ENCODE data around the gene VTI1A. TPM values are rescaled to one million over a fixed set of nuclear protein-coding genes. Genes with fewer than 3 reads are reported as not detected.

The VTI1A gene
- 33.9 and 44.8 TPM in 2 replicates for total RNA-seq

GRCh38 chr10:112446855-112447619, at the start of gene VTI1A, which contains the start of gene ZDHHC6:
Gene VTI1A, plus strand, starts transcription at chr10:112447215. Its CDS starts 159 bp downstream, at chr10:112447374.
Gene ZDHHC6, minus strand, starts transcription at chr10:112446914. Its CDS starts 1,478 bp downstream, at chr10:112445436.

Other genes with a start within 250 kb of the VTI1A start
- gene TECTB, start 163.8 kb upstream of the VTI1A start, total RNA-seq = not detected in 2 replicates
- 0.30 and 0.46 TPM in 2 replicates for gene ACSL5, start 73.1 kb upstream of the VTI1A start, total RNA-seq
- gene ZDHHC6, start 301 bp upstream of the VTI1A start, total RNA-seq = 24.5 and 24.9 TPM in 2 replicates

Measured in smooth muscle cell of the umbilical artery (primary cell).